Measurements from ENCODE around the gene CNDP2. TPM values are rescaled to one million over a fixed set of nuclear protein-coding genes. Genes with fewer than 3 reads are reported as not detected.

The CNDP2 gene
- total RNA-seq, 1 experiment from 2014 or later, result 310 TPM

- in situ Hi-C loops (cut with HindIII; ENCODE audit: low pct_unique_long_range_greater_than_20kb, low sequenced_read_pairs) (no loop called here), intact Hi-C loops (cut with micrococcal nuclease; ENCODE audit: unreplicated experiment) (loop anchor here (5.0 kb wide), 1 partner anchor 53 kb away; no protein-coding TSS in a partner anchor)
- TF ChIP-seq POLR2AphosphoS5 (IDR thresholded peaks at IDR 0.05; ENCODE audit: low read depth, low read length) (peak; percentile 59), SIN3A (IDR thresholded peaks at IDR 0.05; ENCODE audit: borderline replicate concordance, insufficient read depth, low read depth, low read length) (0 out of 2 replicates have a peak, but pooled peaks have one; percentile 13)
- TF ChIP-seq, protein P1, sequence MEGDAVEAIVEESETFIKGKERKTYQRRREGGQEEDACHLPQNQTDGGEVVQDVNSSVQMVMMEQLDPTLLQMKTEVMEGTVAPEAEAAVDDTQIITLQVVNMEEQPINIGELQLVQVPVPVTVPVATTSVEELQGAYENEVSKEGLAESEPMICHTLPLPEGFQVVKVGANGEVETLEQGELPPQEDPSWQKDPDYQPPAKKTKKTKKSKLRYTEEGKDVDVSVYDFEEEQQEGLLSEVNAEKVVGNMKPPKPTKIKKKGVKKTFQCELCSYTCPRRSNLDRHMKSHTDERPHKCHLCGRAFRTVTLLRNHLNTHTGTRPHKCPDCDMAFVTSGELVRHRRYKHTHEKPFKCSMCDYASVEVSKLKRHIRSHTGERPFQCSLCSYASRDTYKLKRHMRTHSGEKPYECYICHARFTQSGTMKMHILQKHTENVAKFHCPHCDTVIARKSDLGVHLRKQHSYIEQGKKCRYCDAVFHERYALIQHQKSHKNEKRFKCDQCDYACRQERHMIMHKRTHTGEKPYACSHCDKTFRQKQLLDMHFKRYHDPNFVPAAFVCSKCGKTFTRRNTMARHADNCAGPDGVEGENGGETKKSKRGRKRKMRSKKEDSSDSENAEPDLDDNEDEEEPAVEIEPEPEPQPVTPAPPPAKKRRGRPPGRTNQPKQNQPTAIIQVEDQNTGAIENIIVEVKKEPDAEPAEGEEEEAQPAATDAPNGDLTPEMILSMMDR (IDR thresholded peaks at IDR 0.05), result no peak
- Histone ChIP-seq H3K4me1 (ENCODE audit: control insufficient read depth, insufficient read depth, low read length) (peaks cover 36% of the 10 kb centered on the region), H3K27ac (ENCODE audit: low read length) (peak overlapping the region; percentile 90), H3K4me3 (ENCODE audit: low read depth in 2 of 2, low read length in 2 of 2) (peak overlapping the region; percentile 34 to 51), H3K9me3 (ENCODE audit: control insufficient read depth, insufficient read depth, low read depth, low read length) (no peaks in the 10 kb centered on the region), H3K27me3 (ENCODE audit: control insufficient read depth, insufficient read depth, low read length) (no peaks in the 10 kb centered on the region), H3K36me3 (ENCODE audit: control insufficient read depth, insufficient read depth, low read length) (peaks cover 20% of the 10 kb centered on the region)
- CTCF ChIA-PET, result interaction anchor here (0.6 kb wide), 1 partner anchor 113 kb away, joined by 3 read pairs; no protein-coding TSS in a partner anchor
- POLR2A ChIA-PET, result no interaction called here
- BruUV-seq (replicated peaks), result no TSS peak
- ATAC-seq (peak; percentile 25; the same call in 1 of the 2 replicates), DNase-seq (ENCODE audit: low read depth, low spot score) (no peak)
Observed at GRCh38 chr18:74498712-74499627, 2.8 kb downstream of the CNDP2 start.

- TF ChIP-seq SIN3A (IDR thresholded peaks at IDR 0.05; ENCODE audit: borderline replicate concordance, insufficient read depth, low read depth, low read length) (no peak), REST (IDR thresholded peaks at IDR 0.05; ENCODE audit: insufficient read depth in 1 of 2, low read depth in 2 of 2, low read length in 1 of 2) (no peak), POLR2AphosphoS5 (IDR thresholded peaks at IDR 0.05; ENCODE audit: low read depth, low read length) (no peak), TCF7L2 (IDR thresholded peaks at IDR 0.05; ENCODE audit: low read depth, low read length) (no peak)
- TF ChIP-seq, protein P1 (IDR thresholded peaks at IDR 0.05), result no peak
- CTCF ChIA-PET, result no interaction called here
- peaks cover 23% of the 10 kb centered on the region for H3K36me3 ChIP-seq (ENCODE audit: control insufficient read depth, insufficient read depth, low read length)
- peak overlapping the region; percentile 90 for H3K27ac ChIP-seq (ENCODE audit: low read length)
- POLR2A ChIA-PET, result no interaction called here
- ATAC-seq (no peak), DNase-seq (ENCODE audit: low read depth, low spot score) (no peak)
- no peaks in the 10 kb centered on the region for H3K9me3 ChIP-seq (ENCODE audit: control insufficient read depth, insufficient read depth, low read depth, low read length)
- peak overlapping the region; percentile 34 to 51 for H3K4me3 ChIP-seq (ENCODE audit: low read depth in 2 of 2, low read length in 2 of 2)
- peaks cover 36% of the 10 kb centered on the region for H3K4me1 ChIP-seq (ENCODE audit: control insufficient read depth, insufficient read depth, low read length)
- in situ Hi-C loops (cut with HindIII; ENCODE audit: low pct_unique_long_range_greater_than_20kb, low sequenced_read_pairs), result no loop called here
- no peaks in the 10 kb centered on the region for H3K27me3 ChIP-seq (ENCODE audit: control insufficient read depth, insufficient read depth, low read length)
- intact Hi-C loops (cut with micrococcal nuclease; ENCODE audit: unreplicated experiment), result loop anchor here (5.0 kb wide), 1 partner anchor 53 kb away; no protein-coding TSS in a partner anchor
- BruUV-seq (replicated peaks), result TSS peak; percentile 24
Observed at GRCh38 chr18:74499633-74500032, 3.5 kb downstream of the CNDP2 start.

Measured in Panc1 (cell line).